CD4-positive, alpha-beta T cell treated with Interleukin-4 for 1 hour (primary cell): Measurements from ENCODE around the gene OAS1.

Experiments used
- DNase-seq, 2 donors: peaks; one replicate each; pipeline ENCODE4 v3.0.0-alpha.2; 2020 to 2022

Gene OAS1

GRCh38 chr12:112967858-112968257 is 61.1 kb downstream of the OAS1 start:
- DNase-seq, result no peak
